CD14-positive monocyte (primary cell): ENCODE measurements around the gene DNAJC11. TPM values are rescaled to one million over a fixed set of nuclear protein-coding genes. Genes with fewer than 3 reads are reported as not detected.
A peak's percentile ranks its signal among the peaks of the same experiment; 100 is the strongest.

Source experiments
- DNase-seq, 3 donors: peaks; one replicate each; pipeline ENCODE4 v3.0.0-alpha.2; 2011 to 2022
- H2AFZ ChIP-seq: 2 replicates; pipeline ENCODE4 v1.6.0; 2012; ENCODE audit warnings: mild to moderate bottlenecking, low read depth, low read length, inconsistent platforms; ENCODE audit not compliant: insufficient read depth, poor library complexity, severe bottlenecking
- H3K27ac ChIP-seq, 2 donors: 1 replicate in 1 of 2; 2 replicates in 1 of 2; pipeline ENCODE4 v1.5.1; 2012 to 2013; ENCODE audit warnings: low read length in 2 of 2, control low read depth in 1 of 2, inconsistent platforms in 1 of 2, low read depth in 1 of 2, mild to moderate bottlenecking in 1 of 2
- H3K27me3 ChIP-seq, 2 donors: one replicate each; pipeline versions ENCODE4 v1.6.0 to v1.6.1; 2011 to 2013; ENCODE audit warnings: low read length in 2 of 2; ENCODE audit not compliant: control insufficient read depth in 2 of 2, insufficient read depth in 2 of 2
- H3K36me3 ChIP-seq, 2 donors: replicated peaks in 1 of 2; 1 replicate in 1 of 2; 2 replicates in 1 of 2; pipeline versions ENCODE4 v1.5.1 to v1.6.1; 2012 to 2013; ENCODE audit warnings: low read length in 2 of 2, control low read depth in 1 of 2, inconsistent platforms in 1 of 2, mild to moderate bottlenecking in 1 of 2; ENCODE audit not compliant: insufficient read depth in 2 of 2, control insufficient read depth in 1 of 2
- H3K4me1 ChIP-seq, 2 donors: 1 replicate in 1 of 2; 2 replicates in 1 of 2; pipeline versions ENCODE4 v1.5.1 to v1.6.1; 2012 to 2013; ENCODE audit warnings: low read length in 2 of 2, control low read depth in 1 of 2, inconsistent platforms in 1 of 2, mild to moderate bottlenecking in 1 of 2, moderate library complexity in 1 of 2; ENCODE audit not compliant: insufficient read depth in 2 of 2, control insufficient read depth in 1 of 2
- H3K4me2 ChIP-seq: replicated peaks from 2 replicates; pipeline ENCODE3; 2012; ENCODE audit warnings: low read length, moderate library complexity, mild to moderate bottlenecking; ENCODE audit not compliant: poor library complexity, severe bottlenecking; ENCODE audit errors: extremely low read depth
- H3K4me3 ChIP-seq, 3 experiments: fragments of 200-600 bp in 1 of 3; sonication (generic) in 1 of 3; replicated peaks in 1 of 3; 1 replicate in 2 of 3; 2 replicates in 1 of 3; pipeline ENCODE4 v1.5.1; 2011 to 2013; ENCODE audit warnings: low read length in 3 of 3, mild to moderate bottlenecking in 3 of 3, control low read depth in 2 of 3, low read depth in 2 of 3, inconsistent platforms in 1 of 3, moderate library complexity in 1 of 3
- H3K79me2 ChIP-seq: 2 replicates; pipeline ENCODE4 v1.6.0; 2012; ENCODE audit warnings: mild to moderate bottlenecking, control low read depth, inconsistent platforms, low read length, moderate library complexity; ENCODE audit not compliant: insufficient read depth
- H3K9ac ChIP-seq: 2 replicates; pipeline ENCODE4 v1.6.0; 2017; ENCODE audit warnings: low read length, mild to moderate bottlenecking; ENCODE audit not compliant: insufficient read depth, poor library complexity, severe bottlenecking
- H3K9me3 ChIP-seq, 2 donors: replicated peaks in 1 of 2; 1 replicate in 1 of 2; 2 replicates in 1 of 2; pipeline versions ENCODE4 v1.5.1 to v1.6.1; 2012 to 2013; ENCODE audit warnings: low read length in 2 of 2, control low read depth in 1 of 2; ENCODE audit not compliant: control insufficient read depth in 1 of 2, insufficient read depth in 1 of 2
- H4K20me1 ChIP-seq: 2 replicates; pipeline ENCODE4 v1.6.0; 2012; ENCODE audit warnings: mild to moderate bottlenecking, low read length, control low read depth, moderate library complexity; ENCODE audit not compliant: insufficient read depth
- H3K27ac Mint-ChIP-seq, 7 donors: one replicate each; pipeline ENCODE4 v1.8.0; 2020; ENCODE audit warnings: mild to moderate bottlenecking in 7 of 7, mixed read lengths in 7 of 7, moderate library complexity in 6 of 7, inconsistent platforms in 2 of 7
- H3K27me3 Mint-ChIP-seq, 3 donors: one replicate each; pipeline ENCODE4 v1.8.0; 2021 to 2022; ENCODE audit warnings: low read depth in 3 of 3, mild to moderate bottlenecking in 3 of 3, mixed read lengths in 3 of 3, moderate library complexity in 3 of 3, inconsistent platforms in 1 of 3
- H3K36me3 Mint-ChIP-seq, 2 donors: one replicate each; pipeline ENCODE4 v1.8.0; 2020; ENCODE audit warnings: mixed read lengths in 2 of 2, inconsistent platforms in 1 of 2, mild to moderate bottlenecking in 1 of 2
- H3K4me1 Mint-ChIP-seq: one replicate; pipeline ENCODE4 v1.8.0; 2020; ENCODE audit warnings: mild to moderate bottlenecking, mixed read lengths
- H3K4me3 Mint-ChIP-seq, 2 donors: one replicate each; pipeline ENCODE4 v1.8.0; 2020; ENCODE audit warnings: mild to moderate bottlenecking in 2 of 2, mixed read lengths in 2 of 2, moderate library complexity in 1 of 2
- H3K9me3 Mint-ChIP-seq, 7 donors: one replicate each; pipeline ENCODE4 v1.8.0; 2020 to 2022; ENCODE audit warnings: mixed read lengths in 7 of 7, mild to moderate bottlenecking in 6 of 7, moderate library complexity in 6 of 7, inconsistent platforms in 2 of 7
- WGBS: methylation state at CpG from one replicate; pipeline ENCODE4 v1.1.5; 2013; ENCODE audit warnings: missing lambda C conversion rate; ENCODE audit not compliant: insufficient coverage; 5-methylcytosine and 5-hydroxymethylcytosine counted together
- intact Hi-C, 2 donors: fragments of 100-400 bp; cut with micrococcal nuclease; formaldehyde crosslinking; loops; one replicate each; pipeline versions ENCODE4 v1.15.0 to v1.15.1; 2023
- polyA minus RNA-seq: library from RNA; depleted of rRNA, polyadenylated mRNA; stranded (reverse); fragments of >200 nt; gene quantifications from 2 replicates; pipeline ENCODE4 v1.2.3, GENCODE V29; 2012
- polyA plus RNA-seq, 3 donors: library from polyadenylated mRNA; depleted of rRNA in 1 of 3; unstranded in 2 of 3; stranded (reverse) in 1 of 3; fragments of 300-500 nt in 2 of 3; fragments of >200 nt in 1 of 3; fragmentation: Illumina TruSeq in 2 of 3; gene quantifications; 1 replicate in 2 of 3; 2 replicates in 1 of 3; pipeline ENCODE4 v1.2.3, GENCODE V29; 2012 to 2021
- total RNA-seq, 12 experiments: library from RNA in 1 of 12; stranded (reverse) in 1 of 12; fragments of 120-200 nt in 1 of 12; gene quantifications; one replicate each; pipeline ENCODE4 v1.2.4 and lab custom pipeline; 2013 to 2026; ENCODE audit warnings: mixed read lengths in 6 of 12, inconsistent platforms in 1 of 12
- TF ChIP-seq, protein P1 (sequence below): fragments of 200-600 bp; IDR thresholded peaks from one replicate; pipeline ENCODE4 v1.8.0; 2022; ENCODE audit warnings: antibody characterized with exemption, mild to moderate bottlenecking

Gene DNAJC11, protein sequence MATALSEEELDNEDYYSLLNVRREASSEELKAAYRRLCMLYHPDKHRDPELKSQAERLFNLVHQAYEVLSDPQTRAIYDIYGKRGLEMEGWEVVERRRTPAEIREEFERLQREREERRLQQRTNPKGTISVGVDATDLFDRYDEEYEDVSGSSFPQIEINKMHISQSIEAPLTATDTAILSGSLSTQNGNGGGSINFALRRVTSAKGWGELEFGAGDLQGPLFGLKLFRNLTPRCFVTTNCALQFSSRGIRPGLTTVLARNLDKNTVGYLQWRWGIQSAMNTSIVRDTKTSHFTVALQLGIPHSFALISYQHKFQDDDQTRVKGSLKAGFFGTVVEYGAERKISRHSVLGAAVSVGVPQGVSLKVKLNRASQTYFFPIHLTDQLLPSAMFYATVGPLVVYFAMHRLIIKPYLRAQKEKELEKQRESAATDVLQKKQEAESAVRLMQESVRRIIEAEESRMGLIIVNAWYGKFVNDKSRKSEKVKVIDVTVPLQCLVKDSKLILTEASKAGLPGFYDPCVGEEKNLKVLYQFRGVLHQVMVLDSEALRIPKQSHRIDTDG
- total RNA-seq (2013), result 18.1 TPM
- polyA plus RNA-seq (10 to 100 TPM in 2 of 3 donors, 1 to 10 TPM in 1; 9.7 to 19.9 (median 15.8) TPM), polyA minus RNA-seq (6.8 and 14.3 TPM in 2 replicates), total RNA-seq (lab: John Stamatoyannopoulos, UW) (5.1 to 20.5 (median 15.9) reads per million in 11 experiments)

DNA sequence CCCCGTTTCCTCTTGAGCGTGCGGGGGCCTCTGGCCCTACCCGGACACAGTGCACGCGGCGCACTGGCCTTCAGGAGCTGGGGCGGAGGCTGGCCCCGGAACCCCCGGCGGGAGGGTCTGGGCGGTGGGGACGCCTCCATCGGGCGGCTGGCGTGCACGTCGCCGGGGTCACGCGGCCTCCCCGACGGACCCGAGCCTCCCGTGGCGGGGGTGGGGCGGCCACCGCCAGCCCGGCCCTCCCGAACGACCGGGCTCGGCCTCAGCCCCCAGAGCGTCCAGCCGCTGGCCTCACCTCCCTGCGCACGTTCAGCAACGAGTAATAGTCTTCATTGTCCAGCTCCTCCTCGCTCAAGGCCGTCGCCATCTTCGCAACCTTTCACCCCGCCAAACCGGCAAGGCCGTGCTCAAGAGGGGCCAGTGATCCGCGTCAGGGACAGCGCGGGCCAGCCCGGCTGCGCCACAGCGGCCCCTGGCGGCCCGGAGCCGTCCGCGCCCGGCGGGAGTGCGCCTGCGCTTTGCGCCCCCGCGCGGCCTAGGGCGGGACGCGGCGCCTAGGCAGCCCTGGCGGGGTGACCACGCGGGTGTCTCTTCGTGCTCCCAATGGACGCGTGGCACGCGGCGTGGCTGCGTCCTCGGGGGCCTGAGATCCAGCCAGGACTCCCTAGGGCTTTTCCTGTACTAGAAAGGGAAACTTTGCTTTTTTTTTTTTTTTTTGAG is at the start of gene DNAJC11:
Gene DNAJC11 (minus strand): TSS at position 380 of the 717 bp plus-strand sequence. CDS start 16 bp downstream, at position 364.
- H3K27ac Mint-ChIP-seq, result peak within 1 kb of the TSS; percentile 81 to 90 (median 87)

More for the DNA sequence above, at the start of gene DNAJC11:
- Histone ChIP-seq H3K9me3 (no peaks in the 10 kb centered on the region), H3K9ac (peak within 1 kb of the TSS; percentile 96), H4K20me1 (peaks cover 14% of the 10 kb centered on the region), H3K27me3 (no peaks in the 10 kb centered on the region), H3K4me3 (peak within 1 kb of the TSS; percentile 64 to 93 (median 66)), H3K4me2 (peak within 1 kb of the TSS; percentile 99), H3K4me1 (peaks cover 12 to 16% of the 10 kb centered on the region in 2 donors), H2AFZ (peak within 1 kb of the TSS; percentile 92), H3K36me3 (peaks cover 0 to 5% of the 10 kb centered on the region in 2 donors), H3K79me2 (peaks cover 44% of the 10 kb centered on the region), H3K27ac (peak within 1 kb of the TSS; percentile 27 to 90)
- H3K27me3 Mint-ChIP-seq, result peaks cover 0 to 1% (median 0%) of the 10 kb centered on the region in 3 donors
- TF ChIP-seq, protein P1, sequence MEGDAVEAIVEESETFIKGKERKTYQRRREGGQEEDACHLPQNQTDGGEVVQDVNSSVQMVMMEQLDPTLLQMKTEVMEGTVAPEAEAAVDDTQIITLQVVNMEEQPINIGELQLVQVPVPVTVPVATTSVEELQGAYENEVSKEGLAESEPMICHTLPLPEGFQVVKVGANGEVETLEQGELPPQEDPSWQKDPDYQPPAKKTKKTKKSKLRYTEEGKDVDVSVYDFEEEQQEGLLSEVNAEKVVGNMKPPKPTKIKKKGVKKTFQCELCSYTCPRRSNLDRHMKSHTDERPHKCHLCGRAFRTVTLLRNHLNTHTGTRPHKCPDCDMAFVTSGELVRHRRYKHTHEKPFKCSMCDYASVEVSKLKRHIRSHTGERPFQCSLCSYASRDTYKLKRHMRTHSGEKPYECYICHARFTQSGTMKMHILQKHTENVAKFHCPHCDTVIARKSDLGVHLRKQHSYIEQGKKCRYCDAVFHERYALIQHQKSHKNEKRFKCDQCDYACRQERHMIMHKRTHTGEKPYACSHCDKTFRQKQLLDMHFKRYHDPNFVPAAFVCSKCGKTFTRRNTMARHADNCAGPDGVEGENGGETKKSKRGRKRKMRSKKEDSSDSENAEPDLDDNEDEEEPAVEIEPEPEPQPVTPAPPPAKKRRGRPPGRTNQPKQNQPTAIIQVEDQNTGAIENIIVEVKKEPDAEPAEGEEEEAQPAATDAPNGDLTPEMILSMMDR, result peak; percentile 99
- DNase-seq, result peak; percentile 84 to 87 (median 86)
- peaks cover 2 to 3% of the 10 kb centered on the region in 2 donors for H3K36me3 Mint-ChIP-seq
- H3K9me3 Mint-ChIP-seq, result peaks cover 0 to 6% (median 5%) of the 10 kb centered on the region in 7 donors
- H3K4me1 Mint-ChIP-seq, result peaks cover 16% of the 10 kb centered on the region
- H3K4me3 Mint-ChIP-seq, result peak within 1 kb of the TSS; percentile 81 to 87
- intact Hi-C loops, result loop anchor here in 1 of 2 donors (5.0 kb wide), 1 partner anchor 149 kb away; the partner anchor contains the start of gene NOL9
- WGBS, result 0% methylated on average over 80 of the region's 80 CpGs
